NCI-H1092 (cell line): ENCODE results near the gene NREP.

ENCODE experiments used
- DNase-seq: peaks from one replicate; lab custom pipeline; 2025; lab: John Stamatoyannopoulos, UW

NREP gene

DNA sequence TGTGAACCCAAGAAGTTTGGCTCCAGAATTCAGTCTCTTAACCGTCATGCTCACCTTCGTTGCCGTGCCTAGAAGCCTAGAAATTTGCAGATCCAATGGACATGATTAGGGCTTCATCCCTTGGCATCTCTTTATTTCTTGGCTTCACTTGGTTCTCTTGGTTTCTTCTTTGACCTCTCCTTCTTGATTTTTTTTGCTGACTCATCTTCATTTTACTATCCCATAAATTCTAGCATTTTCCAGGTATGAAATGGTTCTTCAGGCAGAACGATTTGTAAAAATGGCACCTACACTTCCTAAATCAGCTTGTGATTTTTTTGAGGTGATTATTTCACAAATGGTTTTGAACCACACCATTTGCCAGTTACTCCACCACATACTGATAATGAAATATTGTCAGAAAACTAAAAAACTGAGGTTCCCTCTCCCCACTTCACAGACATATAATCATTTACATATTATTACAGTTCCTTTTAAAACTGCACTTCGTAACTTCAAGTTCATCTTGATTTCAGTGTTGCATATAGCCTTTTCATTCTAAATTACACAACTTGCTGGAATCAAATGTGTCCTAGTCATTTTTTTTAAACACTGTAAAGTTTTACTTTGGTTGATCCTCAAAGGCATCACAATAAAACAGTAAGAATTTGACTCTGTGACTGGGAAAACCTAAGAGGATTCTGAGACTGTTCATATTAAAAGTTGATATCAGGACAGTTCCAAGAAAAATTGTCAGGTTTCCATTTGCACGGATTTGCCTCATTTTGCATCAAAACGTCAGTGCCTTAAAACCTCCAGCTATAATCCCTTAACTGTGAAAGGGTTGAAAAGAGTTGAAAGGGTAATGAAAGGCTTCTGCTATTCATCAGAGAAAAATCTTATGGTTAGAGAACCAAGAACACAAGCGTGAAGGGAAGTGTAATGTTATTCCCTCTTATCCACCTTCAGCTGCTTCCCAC is 8.9 kb upstream of the NREP start:
- DNase-seq = no peak

DNA sequence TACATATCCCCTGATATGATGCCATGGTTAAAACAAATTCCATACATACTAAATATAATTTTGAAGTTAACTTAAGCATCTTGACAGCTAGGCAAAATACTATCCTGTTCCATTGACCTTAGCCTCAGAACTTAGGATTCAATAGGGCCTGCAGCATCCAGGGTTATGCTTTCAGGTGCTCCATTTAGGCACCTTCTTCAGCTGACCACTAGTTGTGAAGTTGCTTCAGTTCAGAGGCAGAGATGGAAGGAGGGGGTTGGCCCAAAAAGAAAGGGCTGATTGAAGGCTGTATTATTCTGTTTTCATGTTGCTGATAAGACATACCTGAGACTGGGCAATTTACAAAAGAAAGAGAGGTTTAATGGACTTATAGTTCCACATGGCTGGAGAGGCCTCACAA is 7.0 kb upstream of the NREP start:
- DNase-seq = no peak

DNA sequence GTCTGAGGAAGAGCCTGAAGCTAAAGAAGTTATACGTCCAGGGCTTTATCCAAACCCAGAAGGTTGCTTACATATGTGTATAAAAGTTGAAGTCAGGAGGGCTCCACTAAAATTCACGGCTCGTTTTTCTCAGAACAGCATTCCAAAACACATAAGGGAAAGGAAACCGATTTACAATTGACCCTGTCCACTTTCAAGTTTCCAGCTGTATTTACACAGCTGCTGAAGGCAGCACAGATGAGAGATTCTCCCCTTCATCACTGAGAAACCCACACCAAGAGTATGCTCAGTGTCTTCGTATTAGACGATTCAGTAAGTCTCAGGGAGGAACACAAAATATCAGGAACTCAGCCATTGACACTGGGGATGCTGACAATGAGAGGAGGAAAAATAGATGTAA is 5.9 kb upstream of the NREP start:
- no peak for DNase-seq

DNA sequence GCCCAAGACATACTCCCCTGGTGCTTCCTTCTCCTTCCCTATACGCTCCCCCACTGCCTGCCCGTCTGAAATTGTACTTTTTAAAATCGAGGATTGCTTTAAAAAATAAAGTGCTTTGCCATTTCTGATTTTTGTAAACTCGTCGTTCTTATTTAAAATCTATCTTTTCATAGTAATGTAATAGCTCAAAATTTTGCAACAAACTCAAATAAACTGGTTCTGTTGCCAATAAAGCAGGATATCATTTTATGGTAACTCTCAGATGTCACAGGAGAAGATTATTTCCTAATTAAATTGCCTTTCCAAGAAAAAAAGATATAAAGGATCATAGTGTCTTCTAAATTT is 1.3 kb upstream of the NREP start:
- DNase-seq = no peak

DNA sequence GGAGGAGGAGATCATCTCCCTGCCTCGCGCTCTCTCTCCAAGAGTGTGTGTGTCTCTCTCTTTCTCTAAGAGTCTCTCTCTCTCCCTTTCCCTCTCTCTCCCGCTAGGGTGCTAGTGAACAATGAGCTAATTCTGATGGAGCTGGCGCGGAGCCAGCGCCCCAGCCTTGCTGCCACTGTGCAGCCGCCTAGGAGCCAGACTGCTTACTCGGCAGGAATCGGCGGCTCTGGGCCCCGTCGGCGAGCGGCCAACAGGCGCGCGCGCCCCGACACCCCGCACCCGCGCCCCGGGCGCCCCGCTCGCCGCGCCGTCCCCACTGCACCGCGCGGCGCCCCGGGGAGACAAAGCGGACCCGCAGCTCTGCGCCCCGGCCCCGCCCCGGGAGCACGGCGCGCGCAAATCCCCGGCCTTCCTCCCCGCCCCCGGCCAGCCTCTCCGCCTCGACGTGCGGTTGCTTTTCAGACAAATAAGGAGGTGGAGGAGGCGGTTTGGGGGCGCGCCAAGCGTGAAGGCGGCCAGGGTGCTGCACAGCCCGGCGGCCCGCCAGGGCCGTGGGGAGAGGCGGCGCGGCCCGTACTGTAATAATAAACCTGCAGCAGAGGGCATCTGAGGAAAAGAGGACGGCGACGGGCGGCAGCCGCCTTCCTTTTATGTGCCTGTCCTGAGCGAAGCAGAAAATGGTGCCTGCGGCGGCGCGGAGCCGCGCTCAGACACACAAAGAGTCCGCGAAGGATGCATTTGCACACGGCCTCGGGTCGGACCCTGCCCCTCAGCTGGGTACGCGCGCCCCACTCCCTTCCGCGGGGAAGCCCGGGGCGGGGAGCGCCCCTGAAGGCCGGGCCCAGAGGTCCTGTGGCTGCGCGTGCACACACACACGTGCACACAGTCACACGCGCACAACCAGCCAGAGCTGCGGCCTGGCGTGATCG is 625 bp upstream of the NREP start:
- peak; percentile 86 for DNase-seq

DNA sequence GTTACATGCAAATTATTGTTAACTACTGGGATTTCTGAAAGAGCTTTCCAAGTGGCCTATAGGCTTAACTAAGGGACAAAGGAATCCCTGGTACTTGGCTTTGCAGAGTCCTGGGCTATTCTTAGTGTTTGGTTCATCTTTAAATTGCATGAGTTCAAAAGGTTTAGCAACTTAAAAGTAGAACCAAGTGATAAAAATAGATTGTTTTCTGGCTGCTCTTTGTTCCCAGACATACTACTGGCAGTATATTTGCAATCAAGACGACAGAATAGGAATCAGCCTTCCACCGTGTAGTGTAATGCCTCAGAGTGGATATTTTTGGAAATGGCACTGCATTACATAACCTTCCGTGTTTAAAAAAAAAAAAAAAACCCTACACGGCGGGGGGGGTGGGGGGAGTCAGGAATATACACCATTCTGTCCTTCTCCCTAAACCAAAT is 1.0 kb downstream of the NREP start:
- DNase-seq = no peak

DNA sequence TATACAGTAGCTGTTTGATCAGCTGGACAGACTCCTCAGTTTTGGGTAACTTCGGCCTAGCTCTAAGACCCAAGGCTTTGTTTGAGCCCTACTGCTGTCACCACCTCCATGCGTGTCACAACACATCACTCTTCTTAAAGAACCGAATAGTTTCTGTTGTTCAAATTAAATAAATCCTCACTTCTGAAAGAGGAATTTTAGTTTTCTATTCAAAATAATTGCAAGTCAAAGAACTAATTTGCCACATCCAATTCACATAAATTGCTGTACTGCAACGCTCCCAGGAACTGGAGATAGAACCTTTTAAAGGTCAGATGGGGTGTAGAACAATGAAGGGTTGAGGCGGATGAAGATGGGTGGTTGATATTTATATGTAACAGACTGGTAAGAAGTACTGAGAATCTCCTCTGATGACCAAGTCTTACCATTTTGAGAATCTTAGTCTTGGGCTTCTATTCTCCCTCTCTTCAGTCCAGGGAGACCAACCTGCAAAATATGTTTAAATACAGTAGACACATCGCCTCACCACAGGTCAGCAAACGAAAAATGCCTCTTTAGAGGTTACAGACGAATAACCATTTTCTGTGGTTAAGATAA is 1.6 kb downstream of the NREP start:
- DNase-seq = no peak

DNA sequence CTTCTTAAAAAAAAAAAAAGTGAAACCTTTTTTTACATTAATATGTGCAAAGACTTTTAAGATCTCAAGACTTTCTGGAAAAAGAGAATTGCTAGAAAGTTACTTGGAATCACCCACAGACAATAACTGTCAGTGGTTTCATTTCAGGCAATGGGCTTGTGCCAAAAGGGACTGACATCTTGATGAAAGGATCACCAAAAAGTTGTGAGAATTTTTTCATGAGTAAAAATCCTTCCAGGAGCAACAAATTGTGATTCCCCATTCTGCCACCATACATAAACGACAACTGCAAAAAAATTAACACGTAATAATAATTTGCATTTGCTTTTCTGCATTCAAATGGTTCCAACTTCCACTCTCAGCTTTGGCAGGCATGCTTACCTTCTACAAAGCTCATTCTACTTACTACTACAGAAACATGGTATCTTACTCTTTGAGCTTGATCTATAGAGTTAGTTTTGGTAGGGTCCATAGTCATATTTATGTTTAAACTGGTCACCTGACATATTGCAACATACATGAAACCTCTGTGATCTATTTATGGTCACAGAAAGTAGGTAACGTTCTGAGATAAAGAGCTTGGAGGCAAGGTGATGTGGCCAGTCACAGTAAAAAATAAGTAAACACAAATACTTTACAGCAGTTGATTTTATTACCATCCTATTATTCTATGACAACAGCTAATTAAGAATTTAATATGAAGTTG is 3.0 kb downstream of the NREP start:
- no peak for DNase-seq

DNA sequence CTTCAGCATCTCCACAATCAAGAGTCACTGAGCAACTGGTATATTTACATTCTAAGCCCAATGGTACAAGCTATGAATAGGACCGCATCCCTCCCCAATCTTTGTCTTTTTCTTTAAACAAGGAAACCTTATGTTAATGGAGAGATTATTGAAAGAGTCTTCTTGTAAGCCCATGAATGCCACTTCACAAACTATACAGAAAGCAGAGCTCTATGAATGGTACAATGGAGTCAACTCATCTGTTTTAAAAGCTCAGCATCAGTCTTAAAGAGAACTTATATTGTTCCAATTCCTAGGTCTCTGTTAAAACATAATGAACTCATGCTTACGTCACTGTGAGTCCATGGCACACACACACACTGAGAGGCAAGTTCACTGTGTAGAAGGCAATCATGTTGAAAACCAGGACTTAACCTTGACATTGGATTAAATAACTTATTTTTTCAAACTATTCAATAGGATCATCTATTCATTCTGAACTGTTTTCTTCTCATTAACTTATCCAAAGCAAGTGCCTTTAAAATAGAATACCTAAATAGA is 4.5 kb downstream of the NREP start:
- DNase-seq = no peak

DNA sequence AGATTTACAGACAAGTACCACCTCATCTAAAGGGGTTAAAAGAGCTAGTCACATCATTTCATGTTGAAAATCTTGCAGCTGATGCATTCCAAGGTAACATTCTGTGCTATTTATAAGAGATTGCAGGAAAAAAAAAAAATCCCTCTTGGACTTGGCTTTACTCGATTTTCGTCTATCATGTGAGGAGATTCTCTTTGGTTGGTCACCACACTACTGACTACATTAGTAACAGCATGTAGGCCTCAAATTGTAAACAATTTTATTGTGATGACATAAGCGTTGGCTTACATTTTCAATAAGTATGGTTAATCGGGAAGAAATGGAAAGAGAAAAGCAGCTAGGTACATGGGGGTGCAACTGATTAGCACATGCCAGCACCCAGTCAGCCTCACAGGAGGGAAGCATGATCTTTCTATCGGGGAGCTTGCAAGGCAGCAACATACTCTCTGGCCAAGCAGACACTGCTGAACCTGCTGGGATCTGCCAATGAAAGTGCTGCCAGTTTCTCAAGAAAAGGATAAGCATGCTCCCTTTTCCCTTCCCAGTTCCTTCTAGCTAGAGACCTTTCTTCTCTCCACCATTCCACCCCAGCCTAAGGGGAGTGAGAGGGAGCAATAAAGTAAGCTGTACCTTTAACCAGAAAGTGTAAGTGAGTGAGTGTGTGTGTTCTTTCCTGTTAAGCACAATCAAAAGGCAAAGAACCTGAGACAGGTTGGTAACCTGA is 7.5 kb downstream of the NREP start:
- no peak for DNase-seq

DNA sequence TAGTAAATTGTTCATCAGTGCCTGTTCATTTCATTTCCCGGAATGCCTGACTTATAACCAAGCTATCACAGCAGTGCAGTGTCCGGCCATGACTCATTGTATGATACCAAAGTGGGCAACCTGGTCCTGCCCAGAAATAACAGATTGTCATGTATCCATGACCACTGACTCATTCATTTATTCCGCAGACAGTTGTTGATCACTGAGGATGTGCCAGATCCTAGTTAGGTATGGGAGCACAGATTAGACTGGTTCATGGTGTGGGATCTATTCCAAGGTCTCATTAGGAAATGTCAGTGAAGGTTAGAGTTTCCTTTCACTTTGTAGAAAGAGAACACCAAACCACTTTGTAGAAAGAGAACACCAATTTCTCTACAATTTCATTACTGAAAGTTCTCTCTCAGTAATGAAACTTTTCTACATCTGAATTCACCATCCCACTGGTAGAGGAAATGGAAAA is 8.7 kb downstream of the NREP start:
- DNase-seq = no peak

DNA sequence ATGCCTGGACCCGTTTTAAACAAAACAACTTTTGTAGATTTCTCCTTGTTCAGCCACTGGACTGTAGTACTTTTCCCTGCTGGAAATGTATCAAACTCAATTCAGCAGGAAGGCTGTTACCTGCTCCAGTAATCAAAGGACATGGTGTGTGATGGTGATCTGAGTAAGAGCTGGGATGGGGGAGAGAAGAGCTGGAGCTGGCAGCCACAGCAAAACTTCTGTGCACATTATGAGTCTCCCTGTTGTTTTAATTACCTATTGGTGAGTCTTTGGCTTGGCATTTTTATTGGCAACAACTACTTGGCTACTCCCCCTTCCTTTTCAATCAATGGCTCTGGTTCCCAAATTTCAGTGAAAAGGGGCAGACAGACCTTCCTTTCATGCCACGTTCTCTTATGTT is 9.7 kb downstream of the NREP start:
- DNase-seq = no peak

DNA sequence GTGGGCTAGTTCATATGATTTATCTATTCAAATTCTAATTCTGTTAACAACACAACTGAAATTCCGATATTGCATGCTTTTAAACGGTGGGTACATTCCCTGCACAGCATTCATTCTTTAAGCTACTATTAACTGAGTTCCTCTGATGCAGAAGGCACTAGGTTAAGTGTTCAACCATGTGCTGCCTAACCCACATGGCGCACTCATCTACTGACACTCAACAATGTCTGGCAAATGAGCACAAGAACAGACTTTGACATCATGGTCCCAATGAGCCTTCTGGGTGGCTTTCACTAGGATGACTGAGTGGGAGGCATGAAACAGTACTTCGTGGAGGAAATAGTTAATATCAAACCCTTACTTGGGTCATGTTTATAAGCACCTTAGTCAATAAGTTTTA is 10.2 kb downstream of the NREP start:
- no peak for DNase-seq

DNA sequence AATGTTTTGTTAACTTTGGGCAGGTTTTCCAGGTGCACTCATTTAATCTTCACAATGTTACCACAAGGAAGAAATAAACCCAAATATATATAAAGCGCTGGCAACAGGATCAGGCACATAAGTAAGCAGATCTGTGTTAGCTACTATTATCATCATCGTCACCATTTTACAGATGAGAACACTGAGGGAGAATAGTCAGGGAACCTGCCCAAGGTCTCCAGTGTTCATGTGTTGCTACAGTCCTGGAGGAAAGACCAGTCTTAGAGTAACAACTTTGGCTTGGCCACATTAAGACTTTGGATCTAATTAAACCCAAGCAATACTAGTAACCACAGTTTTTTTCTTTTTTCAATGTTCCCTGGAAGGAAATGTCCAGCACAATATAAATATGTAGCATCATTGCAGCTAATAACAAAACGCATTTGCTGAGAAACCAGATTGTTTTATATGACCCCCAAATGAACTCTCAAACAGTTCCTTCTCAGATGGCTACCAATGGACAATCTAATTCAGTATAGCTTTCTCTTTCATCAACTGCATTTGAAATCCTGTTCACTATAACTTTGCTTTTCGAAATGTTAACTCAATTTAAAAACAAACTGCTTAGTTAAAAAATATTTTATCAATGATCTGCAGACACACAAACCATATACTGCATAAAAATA is 11.8 kb downstream of the NREP start:
- no peak for DNase-seq

DNA sequence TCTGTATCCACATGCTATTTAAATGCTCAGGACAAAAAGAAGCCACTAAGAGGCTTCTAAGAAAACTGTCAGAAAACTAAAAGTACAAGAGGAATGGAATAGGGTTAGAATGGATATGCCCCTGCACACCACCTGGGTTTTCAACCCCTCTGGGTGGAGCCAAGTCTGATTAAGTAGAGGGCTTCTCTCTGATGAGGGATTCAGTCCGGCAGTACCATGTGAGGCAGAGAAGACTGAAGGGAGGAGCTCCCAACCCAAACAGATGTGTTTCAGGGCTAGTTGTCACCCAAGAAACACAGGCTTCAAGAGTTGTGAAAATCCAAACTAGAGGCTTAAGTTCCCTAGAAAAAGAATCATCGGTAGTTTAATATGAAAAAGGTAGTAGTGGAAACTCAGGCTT is 12.5 kb downstream of the NREP start:
- no peak for DNase-seq

DNA sequence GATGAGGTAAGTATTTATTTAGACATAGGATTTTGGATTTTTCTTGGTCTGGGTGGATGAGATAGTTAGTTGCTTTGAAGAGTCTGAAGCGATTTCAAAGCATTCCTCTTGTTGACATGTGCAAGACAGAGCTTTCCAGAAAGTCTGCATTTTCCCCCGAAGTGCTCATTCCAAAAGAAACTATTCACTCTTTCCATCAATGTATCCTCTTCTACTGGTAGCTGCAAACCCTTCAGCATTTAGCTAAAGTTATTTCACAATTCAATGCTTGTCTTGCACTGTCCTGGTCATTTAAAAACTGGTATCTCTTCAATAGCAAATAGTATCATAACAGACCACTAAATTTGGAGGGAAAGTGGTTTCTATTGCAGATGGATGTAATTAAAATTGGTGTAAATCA is 13.0 kb downstream of the NREP start:
- no peak for DNase-seq

DNA sequence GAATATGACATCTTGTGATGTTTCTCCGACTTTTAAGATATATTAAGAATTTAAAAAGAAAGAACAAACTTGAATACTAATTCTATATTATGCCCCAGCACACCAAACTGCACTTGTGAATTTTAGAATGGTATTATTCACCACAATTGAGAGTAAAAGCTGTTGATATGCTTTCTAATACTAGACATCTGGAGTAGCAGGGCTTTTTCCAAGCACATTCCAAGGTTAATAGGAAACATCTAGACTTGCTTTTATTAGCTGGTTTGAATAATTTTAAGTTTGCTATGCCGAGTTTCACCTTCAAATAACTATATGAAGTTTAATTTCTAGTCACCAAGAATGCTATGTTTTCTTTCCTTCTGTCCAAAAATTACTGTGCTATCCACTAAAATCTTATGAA is 13.5 kb downstream of the NREP start:
- DNase-seq = no peak

DNA sequence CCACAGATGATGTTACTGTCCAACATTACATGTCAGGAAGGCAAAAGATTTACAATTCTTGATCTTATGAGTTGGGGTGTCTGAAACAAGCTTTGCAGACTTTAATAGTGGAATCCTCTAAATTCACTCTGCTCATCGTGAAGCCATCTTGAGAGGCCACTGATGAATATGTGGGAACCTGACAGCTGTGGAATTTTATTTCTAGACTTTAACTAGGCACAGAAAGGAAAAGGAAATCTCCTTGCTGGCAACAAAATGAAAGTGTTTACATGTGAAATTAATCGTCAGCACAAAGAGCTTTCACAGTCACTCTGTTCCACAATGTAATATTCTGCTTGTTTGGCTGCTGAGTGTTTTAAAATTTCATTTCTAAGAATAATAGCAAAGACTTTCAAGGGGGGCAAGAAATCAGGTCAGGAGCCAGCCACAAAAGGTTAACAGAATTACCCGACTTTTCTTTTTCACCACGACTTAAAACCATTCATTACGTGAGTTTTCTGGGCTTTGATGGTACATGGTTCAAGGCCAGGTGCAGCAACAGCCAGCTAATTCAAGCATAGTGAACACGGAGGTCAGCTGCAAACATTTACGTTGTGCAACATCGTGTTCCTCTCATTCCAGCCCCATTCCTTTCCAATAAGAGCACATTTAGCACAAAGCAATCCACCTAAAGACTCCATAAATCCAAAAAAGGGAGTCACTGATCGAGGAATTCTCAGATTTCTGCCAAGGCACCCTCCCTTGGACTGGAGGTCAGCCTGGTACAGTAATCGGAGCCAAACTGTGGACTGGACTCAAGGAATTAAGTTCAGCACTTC is 14.6 kb downstream of the NREP start:
- no peak for DNase-seq

DNA sequence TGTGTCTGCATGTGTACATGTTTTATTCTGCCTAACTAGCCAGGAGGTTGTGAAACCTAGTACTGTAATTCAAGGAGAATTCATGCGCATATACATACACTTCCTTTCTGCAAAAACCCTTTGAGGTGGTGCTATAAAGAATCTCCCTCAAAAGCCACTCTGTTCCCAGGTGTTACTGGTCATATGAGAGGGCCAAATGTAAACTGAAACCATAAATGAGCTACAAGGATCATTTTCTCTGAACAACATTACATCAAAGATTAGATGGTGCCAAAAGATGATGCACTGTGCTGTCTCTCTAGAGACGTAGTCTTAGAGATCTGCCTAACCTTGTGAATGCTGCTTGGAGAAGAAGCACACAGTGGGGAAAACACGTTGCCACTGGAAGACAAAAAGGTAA is 15.7 kb downstream of the NREP start:
- no peak for DNase-seq

DNA sequence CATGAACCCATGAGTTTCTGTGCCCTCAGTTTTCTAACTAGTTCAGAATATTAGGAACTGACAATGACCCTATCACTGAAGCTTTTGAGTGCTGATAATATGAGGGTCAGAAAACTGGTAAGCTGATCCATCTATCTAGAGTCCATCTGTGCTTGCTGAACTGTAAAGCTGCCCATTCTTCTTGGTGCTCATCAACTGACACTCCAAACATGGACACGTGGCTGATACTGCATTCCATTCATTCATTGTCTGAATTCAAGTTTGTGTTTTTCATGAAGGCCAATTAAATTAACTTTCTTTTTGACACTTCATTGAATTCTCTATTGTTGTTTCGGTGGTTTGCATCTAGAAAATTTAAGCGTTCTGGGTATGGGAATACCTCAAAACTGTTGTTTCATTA is 17.6 kb downstream of the NREP start:
- no peak for DNase-seq
